Loucy (cell line): ENCODE data around the gene KRABD2.

Experiments used
- EZH2phosphoT487 ChIP-seq: fragments of 200-600 bp; IDR thresholded peaks from 2 replicates; pipeline ENCODE4 v1.6.1; 2018; ENCODE audit warnings: antibody characterized with exemption, mild to moderate bottlenecking, moderate library complexity, borderline replicate concordance
- TF ChIP-seq, protein P1 (sequence below): fragments of 200-600 bp; sonication (generic); conservative IDR thresholded peaks from 2 replicates; pipeline ENCODE4 v1.5.1; 2014; ENCODE audit warnings: mild to moderate bottlenecking, antibody characterized with exemption, low read length

DNA sequence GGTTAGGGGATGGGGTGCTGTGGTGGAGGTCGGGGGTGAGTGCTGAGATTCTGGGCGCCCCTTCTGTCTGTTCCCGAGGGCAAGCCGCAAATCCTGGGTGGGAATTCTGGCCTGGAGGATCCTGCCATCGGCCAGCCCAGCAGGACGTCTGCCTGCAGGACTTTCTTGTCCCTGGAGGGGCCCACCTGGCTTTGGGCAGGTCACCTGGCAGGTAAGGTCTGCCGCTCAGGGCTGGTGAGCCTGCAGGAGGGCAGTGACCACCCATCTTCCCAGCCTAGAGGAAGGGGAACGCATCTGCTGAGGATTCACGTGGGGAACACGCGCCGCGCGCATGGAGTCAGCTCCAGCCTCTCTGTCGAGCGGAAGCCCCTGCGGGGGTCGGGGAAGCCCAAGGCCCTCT is 15.8 kb upstream of the KRABD2 start:
- TF ChIP-seq, protein P1, sequence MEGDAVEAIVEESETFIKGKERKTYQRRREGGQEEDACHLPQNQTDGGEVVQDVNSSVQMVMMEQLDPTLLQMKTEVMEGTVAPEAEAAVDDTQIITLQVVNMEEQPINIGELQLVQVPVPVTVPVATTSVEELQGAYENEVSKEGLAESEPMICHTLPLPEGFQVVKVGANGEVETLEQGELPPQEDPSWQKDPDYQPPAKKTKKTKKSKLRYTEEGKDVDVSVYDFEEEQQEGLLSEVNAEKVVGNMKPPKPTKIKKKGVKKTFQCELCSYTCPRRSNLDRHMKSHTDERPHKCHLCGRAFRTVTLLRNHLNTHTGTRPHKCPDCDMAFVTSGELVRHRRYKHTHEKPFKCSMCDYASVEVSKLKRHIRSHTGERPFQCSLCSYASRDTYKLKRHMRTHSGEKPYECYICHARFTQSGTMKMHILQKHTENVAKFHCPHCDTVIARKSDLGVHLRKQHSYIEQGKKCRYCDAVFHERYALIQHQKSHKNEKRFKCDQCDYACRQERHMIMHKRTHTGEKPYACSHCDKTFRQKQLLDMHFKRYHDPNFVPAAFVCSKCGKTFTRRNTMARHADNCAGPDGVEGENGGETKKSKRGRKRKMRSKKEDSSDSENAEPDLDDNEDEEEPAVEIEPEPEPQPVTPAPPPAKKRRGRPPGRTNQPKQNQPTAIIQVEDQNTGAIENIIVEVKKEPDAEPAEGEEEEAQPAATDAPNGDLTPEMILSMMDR = no peak
- TF ChIP-seq EZH2phosphoT487 = no peak
